Right cardiac atrium (tissue), 5 donors: ENCODE measurements around the gene SPDEF. TPM values are rescaled to one million over a fixed set of nuclear protein-coding genes. Genes with fewer than 3 reads are reported as not detected.
A peak's percentile ranks its signal among the peaks of the same experiment; 100 is the strongest.

Source experiments
- ATAC-seq, 2 donors: fragments of 200-7000 bp; cut with Tn5 transposase; one replicate each; pipeline versions ENCODE4 v1.8.0 to v1.9.1; 2020; ENCODE audit warnings: moderate library complexity in 2 of 2, mild to moderate bottlenecking in 1 of 2
- DNase-seq, 3 donors: peaks; one replicate each; pipeline ENCODE4 v3.0.0-alpha.2; 2020
- H3K27ac ChIP-seq: one replicate; pipeline ENCODE4 v1.5.1; 2013; ENCODE audit warnings: mild to moderate bottlenecking, low read length, control low read depth, moderate library complexity
- H3K27me3 ChIP-seq: one replicate; pipeline ENCODE4 v1.6.1; 2013; ENCODE audit not compliant: control insufficient read depth, insufficient read depth
- H3K4me1 ChIP-seq: one replicate; pipeline ENCODE4 v1.6.1; 2013; ENCODE audit warnings: low read length; ENCODE audit not compliant: control insufficient read depth, insufficient read depth
- H3K4me3 ChIP-seq: one replicate; pipeline ENCODE4 v1.5.1; 2013; ENCODE audit warnings: low read length, control low read depth
- H3K9me3 ChIP-seq: one replicate; pipeline ENCODE4 v1.6.1; 2013; ENCODE audit warnings: low read length; ENCODE audit not compliant: control insufficient read depth
- WGBS: extraction: QIAGEN DNeasy Blood & Tissue Kit; methylation state at CpG from one replicate; pipeline ENCODE4 v1.1.7; 2013; 5-methylcytosine and 5-hydroxymethylcytosine counted together
- intact Hi-C, 4 donors: fragments of 100-400 bp; cut with DNase I; formaldehyde crosslinking; loops; one replicate each; pipeline versions ENCODE4 v1.11.0 to v1.14.0; 2022 to 2023
- polyA plus RNA-seq: library from polyadenylated mRNA; stranded (reverse); fragments of 200-250 nt; gene quantifications from one replicate; pipeline ENCODE4 v1.2.3, GENCODE V29; 2013
- total RNA-seq, 4 donors: library from RNA; stranded (reverse); fragmentation: NEBNext Ultra II Directional; extraction: Animal tissue kit (Norgen Biotek cat#: 25700); gene quantifications; one replicate each; pipeline ENCODE4 v1.2.1, GENCODE V29; 2021
- donor health status: healthy with polysubstance abuse.
- donor health status: DM: no; HTN: yes; CAD: no.
- donor health status: DM: no; HTN: no; CAD: no.
- donor health status: DM: no; HTN: yes; CAD: no; lungs with severe emphysema.
- donor health status: DM: yes; HTN: yes; CAD: no.

The SPDEF gene
- total and polyA plus RNA-seq, 5 donors, result 0.11 to 0.17 (median 0.14) TPM; not detected in 2

DNA sequence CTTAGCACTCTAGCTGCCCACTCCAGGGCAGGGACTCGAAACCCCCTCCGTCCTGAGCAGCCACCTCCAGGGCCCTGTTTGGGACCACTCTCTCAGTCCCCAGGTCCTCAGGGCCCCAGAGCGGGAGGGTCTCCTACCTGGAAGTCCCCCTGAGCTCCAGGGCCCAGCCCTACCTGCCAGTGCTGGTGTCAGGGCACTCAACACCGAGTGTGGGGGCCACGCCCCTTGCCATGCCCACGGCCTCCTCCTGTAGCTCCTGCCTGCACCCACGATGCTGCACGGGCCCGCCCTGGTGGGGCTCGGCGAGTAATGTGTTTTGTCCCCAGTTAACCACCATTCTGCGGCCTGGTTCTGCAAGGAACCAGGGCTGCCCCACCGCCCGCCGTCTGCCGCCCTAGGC lies 21.5 kb downstream of the SPDEF start:
- H3K27me3 ChIP-seq, result no peaks in the 10 kb centered on the region
- no peak overlapping the region for H3K27ac ChIP-seq
- DNase-seq, result no peak
- whole genome bisulfite sequencing, result 89% methylated on average over 16 of the region's 16 CpGs
- no peak overlapping the region for H3K4me3 ChIP-seq
- ATAC-seq, result no peak
- intact Hi-C loops, result loop anchor here in 3 of 4 donors (5.0 to 10.0 kb wide), 3 partner anchors 60 to 73 kb away; no protein-coding TSS in a partner anchor
- H3K9me3 ChIP-seq, result no peaks in the 10 kb centered on the region
- H3K4me1 ChIP-seq, result no peaks in the 10 kb centered on the region

DNA sequence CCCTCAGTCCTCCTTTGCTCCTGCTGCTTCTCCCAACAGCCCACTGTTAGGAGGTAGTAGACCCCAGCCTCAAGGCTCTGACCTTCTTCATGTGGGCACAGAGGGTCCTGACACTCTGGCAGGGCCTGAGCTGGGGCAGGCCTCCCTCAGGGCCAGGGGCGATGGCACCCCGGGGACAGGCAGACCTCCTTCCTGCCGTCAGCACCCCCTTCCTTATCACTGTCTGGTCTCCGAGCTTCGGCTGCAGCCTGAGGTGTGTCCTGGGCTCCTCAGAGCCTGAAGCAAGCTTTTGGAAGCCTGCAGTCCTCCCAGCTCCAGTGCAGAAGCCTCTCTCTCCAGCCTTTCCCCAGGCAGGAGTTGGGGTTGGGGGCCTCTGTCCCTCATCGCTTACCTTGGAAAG lies 22.0 kb downstream of the SPDEF start:
- Histone ChIP-seq H3K4me1 (no peaks in the 10 kb centered on the region), H3K4me3 (no peak overlapping the region), H3K9me3 (no peaks in the 10 kb centered on the region), H3K27ac (no peak overlapping the region), H3K27me3 (no peaks in the 10 kb centered on the region)
- intact Hi-C loops, result loop anchor here in 3 of 4 donors (5.0 to 10.0 kb wide), 3 partner anchors 61 to 73 kb away; no protein-coding TSS in a partner anchor
- 70% methylated on average over 6 of the region's 6 CpGs for WGBS
- ATAC-seq (no peak), DNase-seq (no peak)

DNA sequence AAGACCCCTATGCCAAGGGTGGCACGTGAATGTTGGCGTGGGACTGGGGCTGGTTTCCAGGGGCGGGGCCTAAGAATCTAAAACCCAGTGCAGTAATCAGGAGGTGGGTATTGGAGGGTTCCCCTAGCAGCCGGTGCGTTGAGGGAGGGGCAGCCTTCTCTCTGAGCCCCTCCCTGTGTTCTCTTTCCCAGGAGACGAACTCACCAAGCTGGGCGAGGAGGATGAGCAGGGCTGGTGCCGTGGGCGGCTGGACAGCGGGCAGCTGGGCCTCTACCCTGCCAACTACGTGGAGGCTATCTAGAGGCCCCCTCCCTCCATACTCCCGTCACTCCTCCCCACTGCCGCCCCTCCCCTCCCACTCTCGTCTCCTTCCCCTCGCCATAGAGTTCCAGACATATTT lies 23.9 kb downstream of the SPDEF start:
- H3K4me1 ChIP-seq, result no peaks in the 10 kb centered on the region
- no peak for ATAC-seq
- no peak for DNase-seq
- WGBS, result 65% methylated on average over 15 of the region's 15 CpGs
- intact Hi-C loops, result loop anchor here in 3 of 4 donors (5.0 to 10.0 kb wide), 3 partner anchors 63 to 75 kb away; no protein-coding TSS in a partner anchor
- no peak overlapping the region for H3K27ac ChIP-seq
- H3K4me3 ChIP-seq, result no peak overlapping the region
- H3K9me3 ChIP-seq, result no peaks in the 10 kb centered on the region
- H3K27me3 ChIP-seq, result no peaks in the 10 kb centered on the region

DNA sequence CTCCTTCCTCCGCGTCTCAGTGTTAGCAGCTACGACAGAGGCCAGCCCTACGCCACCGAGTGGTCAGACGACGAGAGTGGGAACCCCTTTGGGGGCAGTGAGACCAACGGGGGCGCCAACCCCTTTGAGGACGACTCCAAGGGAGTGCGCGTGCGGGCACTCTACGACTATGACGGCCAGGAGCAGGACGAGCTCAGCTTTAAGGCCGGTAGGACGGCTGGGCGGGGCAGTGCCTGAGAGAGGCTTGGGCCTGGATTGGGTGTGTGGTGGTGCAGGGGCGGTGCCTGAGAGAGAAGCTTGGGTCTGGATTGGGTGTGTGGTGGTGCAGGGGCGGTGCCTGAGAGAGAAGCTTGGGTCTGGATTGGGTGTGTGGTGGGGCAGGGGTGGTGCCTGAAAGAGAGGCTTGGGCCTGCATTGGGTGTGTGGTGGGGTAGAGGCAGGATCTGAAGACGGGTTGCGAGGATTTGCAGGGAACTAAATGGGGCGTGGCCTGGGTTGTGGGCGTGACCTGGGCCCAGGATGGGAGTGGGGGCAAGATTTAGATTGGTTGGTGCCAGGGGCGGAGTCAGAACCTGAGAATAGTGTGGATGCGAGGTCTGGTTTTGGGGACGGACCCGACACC lies 24.4 kb downstream of the SPDEF start:
- no peak overlapping the region for H3K27ac ChIP-seq
- no peak overlapping the region for H3K4me3 ChIP-seq
- no peaks in the 10 kb centered on the region for H3K9me3 ChIP-seq
- intact Hi-C loops, result loop anchor here in 3 of 4 donors (5.0 to 10.0 kb wide), 3 partner anchors 63 to 76 kb away; no protein-coding TSS in a partner anchor
- 68% methylated on average over 29 of the region's 29 CpGs for WGBS
- ATAC-seq (peak; percentile 4 to 78), DNase-seq (peak; percentile 72 to 94 (median 80))
- H3K27me3 ChIP-seq, result no peaks in the 10 kb centered on the region
- no peaks in the 10 kb centered on the region for H3K4me1 ChIP-seq

DNA sequence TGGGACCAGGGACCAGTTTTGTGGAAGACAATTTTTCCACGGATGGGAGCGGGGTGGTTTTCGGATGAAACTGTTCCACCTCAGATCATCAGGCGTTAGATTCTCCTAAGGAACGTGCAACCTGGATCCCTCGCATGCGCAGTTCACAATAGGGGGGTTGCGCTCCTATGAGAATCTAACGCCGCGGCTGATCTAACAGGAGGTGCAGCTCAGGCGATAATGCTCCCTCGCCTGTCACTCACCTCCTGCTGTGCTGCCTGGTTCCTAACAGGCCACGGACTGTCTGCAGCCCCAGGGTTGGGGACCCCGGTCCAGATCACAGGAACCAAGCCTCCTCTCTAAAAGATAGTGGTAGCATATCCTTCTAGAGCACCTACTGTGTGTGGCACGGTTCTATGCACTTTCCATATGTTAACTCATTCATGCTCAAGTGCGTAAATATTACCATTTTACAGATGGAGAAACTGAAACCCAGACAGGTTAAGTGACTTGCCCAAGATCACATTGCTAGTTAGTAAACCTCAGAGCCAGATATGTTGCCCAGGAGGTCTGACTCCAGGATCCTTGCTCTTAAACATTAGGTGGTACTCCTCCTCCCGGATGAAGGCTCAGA lies 25.3 kb downstream of the SPDEF start:
- intact Hi-C loops, result loop anchor here in 3 of 4 donors (5.0 to 10.0 kb wide), 3 partner anchors 64 to 76 kb away; no protein-coding TSS in a partner anchor
- Histone ChIP-seq H3K4me3 (no peak overlapping the region), H3K4me1 (no peaks in the 10 kb centered on the region), H3K27me3 (no peaks in the 10 kb centered on the region), H3K9me3 (no peaks in the 10 kb centered on the region), H3K27ac (no peak overlapping the region)
- 88% methylated on average over 18 of the region's 18 CpGs for WGBS
- no peak for ATAC-seq
- DNase-seq, result peak in 1 of 3 donors; percentile 16

DNA sequence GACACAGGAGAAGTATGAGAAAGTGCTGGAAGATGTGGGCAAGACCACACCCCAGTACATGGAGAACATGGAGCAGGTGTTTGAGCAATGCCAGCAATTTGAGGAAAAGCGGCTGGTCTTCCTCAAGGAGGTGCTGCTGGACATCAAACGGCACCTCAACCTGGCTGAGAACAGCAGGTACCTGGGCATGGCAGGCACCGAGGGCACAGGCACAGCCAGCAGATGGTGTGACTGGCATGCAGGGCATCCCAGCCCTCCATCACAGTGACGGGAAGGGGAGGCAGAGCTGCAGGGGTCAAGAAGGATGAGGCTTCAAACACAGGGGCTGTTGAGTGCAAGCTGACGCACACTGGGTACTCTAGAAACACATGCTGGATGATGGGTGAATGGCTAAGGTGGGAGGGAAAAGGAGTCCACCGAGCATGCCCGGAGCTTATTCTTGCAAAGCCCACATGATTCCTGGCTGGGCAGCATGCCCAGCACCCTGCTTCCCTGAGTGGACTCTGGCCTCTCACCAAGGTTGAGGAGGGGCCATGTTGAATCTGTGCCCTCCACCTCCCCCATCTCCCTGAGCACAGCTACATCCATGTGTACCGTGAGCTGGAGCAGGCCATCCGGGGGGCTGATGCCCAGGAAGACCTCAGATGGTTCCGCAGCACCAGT lies 26.3 kb downstream of the SPDEF start:
- DNase-seq, result peak; percentile 13 to 72 (median 61)
- intact Hi-C loops, result loop anchor here (5.0 to 10.0 kb wide), 3 partner anchors 65 to 78 kb away; no protein-coding TSS in a partner anchor

DNA sequence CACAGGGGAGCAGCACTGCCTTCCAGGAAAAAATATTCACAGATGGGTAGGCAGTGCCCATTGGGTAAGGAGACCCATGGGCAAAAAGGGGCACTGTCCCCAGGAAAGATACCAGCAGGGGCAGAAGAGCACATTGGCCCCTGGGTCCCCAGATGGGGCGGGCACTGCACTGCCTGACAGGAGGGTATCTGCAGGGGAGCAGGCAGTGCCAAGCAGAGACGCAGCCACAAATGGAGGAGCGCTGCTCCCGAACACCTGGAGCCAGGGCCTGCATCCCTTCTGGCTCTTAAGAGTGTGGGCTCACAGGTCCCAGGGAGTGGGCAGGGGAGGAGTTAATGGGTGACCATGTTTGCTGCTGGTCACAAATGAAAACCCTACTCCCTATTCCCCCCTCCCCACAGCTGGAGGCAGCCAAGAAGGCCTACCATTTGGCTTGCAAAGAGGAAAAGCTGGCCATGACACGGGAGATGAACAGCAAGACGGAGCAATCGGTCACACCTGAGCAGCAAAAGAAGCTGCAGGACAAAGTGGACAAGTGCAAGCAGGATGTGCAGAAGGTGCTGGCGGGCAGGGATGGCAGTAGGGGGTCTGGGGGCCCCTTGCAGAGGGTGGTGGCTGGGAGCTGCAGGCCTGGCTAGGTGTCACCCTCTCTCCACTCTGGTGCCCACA lies 27.0 kb downstream of the SPDEF start:
- intact Hi-C loops, result loop anchor here in 1 of 4 donors (5.0 kb wide), 1 partner anchor 78 kb away; no protein-coding TSS in a partner anchor
- no peaks in the 10 kb centered on the region for H3K9me3 ChIP-seq
- ATAC-seq (no peak), DNase-seq (peak in 2 of 3 donors; percentile 1 to 14)
- H3K27ac ChIP-seq, result no peak overlapping the region
- H3K4me1 ChIP-seq, result no peaks in the 10 kb centered on the region
- WGBS, result 92% methylated on average over 8 of the region's 8 CpGs
- H3K4me3 ChIP-seq, result no peak overlapping the region
- H3K27me3 ChIP-seq, result no peaks in the 10 kb centered on the region

More for the DNA sequence above, 26.3 kb downstream of the SPDEF start:
- H3K4me3 ChIP-seq, result no peak overlapping the region
- no peak for ATAC-seq
- 56% methylated on average over 10 of the region's 10 CpGs for WGBS
- H3K27ac ChIP-seq, result no peak overlapping the region
- H3K9me3 ChIP-seq, result no peaks in the 10 kb centered on the region
- H3K27me3 ChIP-seq, result no peaks in the 10 kb centered on the region
- no peaks in the 10 kb centered on the region for H3K4me1 ChIP-seq

DNA sequence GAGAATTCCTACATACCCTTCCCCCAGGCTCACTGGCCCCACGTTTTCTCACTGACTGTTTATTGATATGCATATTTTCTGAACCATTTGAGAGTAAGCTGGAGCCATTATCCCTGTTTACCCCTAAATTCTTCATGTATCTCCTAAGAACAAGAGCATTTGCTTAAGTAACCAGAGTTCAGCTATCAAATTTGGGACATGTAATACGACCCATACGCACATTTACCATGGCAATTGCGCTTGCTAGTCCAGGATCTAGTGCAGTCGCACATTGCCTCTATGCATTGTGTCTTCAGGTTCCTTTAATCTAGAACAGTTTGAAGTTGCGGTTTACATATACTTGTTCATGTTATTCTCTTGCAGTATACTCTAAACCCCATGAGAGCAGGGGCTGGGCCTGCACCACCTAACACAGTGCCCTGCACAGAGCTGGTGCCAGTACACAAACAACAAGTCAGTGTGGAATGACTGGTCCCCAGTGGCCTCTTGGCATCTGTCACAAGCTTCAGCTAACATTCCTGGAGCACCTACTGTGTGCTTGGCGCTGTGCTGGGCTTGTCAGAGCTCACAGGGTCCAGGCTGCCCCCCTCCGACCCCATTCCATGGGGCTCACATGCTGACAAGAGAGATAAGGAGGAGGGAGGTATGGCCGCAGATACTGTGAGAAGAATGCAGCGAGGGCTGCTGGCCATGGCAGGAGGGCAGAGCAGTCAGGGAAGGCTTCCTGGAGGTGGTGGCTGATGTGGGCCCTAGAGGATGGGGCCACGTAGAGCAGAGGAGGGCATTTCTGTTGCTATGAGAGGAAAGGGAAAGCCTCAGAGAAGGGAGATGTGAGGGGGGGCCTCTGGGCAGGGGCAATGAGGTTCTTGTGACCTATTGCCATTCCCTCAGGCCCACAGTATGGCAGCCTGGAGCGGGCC lies 28.1 kb downstream of the SPDEF start:
- DNase-seq (peak in 2 of 3 donors; percentile 11 to 36), ATAC-seq (no peak)
- intact Hi-C loops, result loop anchor here in 1 of 4 donors (5.0 kb wide), 1 partner anchor 79 kb away; no protein-coding TSS in a partner anchor
- H3K27me3 ChIP-seq, result no peaks in the 10 kb centered on the region
- 82% methylated on average over 12 of the region's 12 CpGs for WGBS
- no peak overlapping the region for H3K4me3 ChIP-seq
- no peaks in the 10 kb centered on the region for H3K4me1 ChIP-seq
- no peaks in the 10 kb centered on the region for H3K9me3 ChIP-seq
- no peak overlapping the region for H3K27ac ChIP-seq

DNA sequence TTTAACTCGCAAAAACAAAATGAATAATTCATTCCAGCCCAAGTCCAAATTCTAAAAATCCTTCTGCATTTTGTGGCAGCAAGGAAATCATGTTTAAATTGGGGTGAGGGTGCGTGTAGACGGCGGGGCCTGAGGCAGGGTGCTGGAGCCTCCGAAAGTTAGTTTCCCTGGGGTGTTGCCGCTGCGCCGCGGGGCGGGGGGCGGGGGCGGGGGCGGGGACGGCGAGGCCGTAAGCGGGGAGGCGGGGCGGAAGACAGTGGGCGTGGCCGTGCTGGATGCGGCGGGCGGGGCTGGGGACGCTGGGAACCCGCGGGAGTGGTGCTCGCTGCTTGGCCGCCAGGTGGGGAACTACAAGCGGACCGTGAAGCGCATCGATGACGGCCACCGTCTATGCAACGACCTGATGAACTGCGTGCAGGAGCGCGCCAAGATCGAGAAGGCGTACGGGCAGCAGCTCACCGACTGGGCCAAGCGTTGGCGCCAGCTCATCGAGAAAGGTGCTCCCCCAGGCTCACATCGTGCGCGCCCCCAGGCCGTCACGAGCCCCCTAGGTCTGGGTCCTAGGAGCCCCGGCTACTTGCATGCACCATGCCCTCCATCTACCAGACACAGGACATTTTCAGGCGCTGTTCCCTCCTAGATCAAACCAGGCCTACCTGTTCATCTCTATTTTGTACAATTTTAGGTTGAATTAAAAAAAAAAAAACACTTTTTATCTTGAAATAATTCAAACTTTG lies 29.0 kb downstream of the SPDEF start:
- 4% methylated on average over 53 of the region's 53 CpGs for WGBS
- intact Hi-C loops, result loop anchor here in 1 of 4 donors (5.0 kb wide), 1 partner anchor 80 kb away; no protein-coding TSS in a partner anchor
- H3K27ac ChIP-seq, result no peak overlapping the region
- H3K9me3 ChIP-seq, result no peaks in the 10 kb centered on the region
- peak; percentile 93 to 95 for ATAC-seq
- DNase-seq, result peak; percentile 96 to 99 (median 99)
- H3K4me3 ChIP-seq, result no peak overlapping the region
- H3K4me1 ChIP-seq, result no peaks in the 10 kb centered on the region
- no peaks in the 10 kb centered on the region for H3K27me3 ChIP-seq
